Left ventricle myocardium inferior (tissue), 1 donor: ENCODE results near the gene DRAP1. TPM values are rescaled to one million over a fixed set of nuclear protein-coding genes. Genes with fewer than 3 reads are reported as not detected.
"Not testable (repeated sequence)": the region's sequence is repeated elsewhere in the genome, so short reads cannot be mapped to it uniquely, and the experiment has no call there.

Experiments used
- DNase-seq: peaks from one replicate; pipeline ENCODE4 v3.0.0-alpha.2; 2020
- H3K27ac ChIP-seq: fragments of 200-600 bp; replicated peaks from 2 replicates; pipeline ENCODE4 v1.8.0; 2021
- H3K27me3 ChIP-seq: fragments of 200-600 bp; 2 replicates; pipeline ENCODE4 v1.8.0; 2021; ENCODE audit warnings: low read depth
- H3K36me3 ChIP-seq: fragments of 200-600 bp; 2 replicates; pipeline ENCODE4 v1.8.0; 2021
- H3K4me1 ChIP-seq: fragments of 200-600 bp; 2 replicates; pipeline ENCODE4 v1.8.0; 2021
- H3K4me3 ChIP-seq: fragments of 200-600 bp; 2 replicates; pipeline ENCODE4 v1.8.0; 2021; ENCODE audit warnings: mild to moderate bottlenecking, moderate library complexity
- H3K9me3 ChIP-seq: fragments of 200-600 bp; replicated peaks from 2 replicates; pipeline ENCODE4 v1.8.0; 2021
- intact Hi-C: fragments of 100-400 bp; cut with micrococcal nuclease; formaldehyde crosslinking; loops from one replicate; pipeline ENCODE4 v1.11.0; 2022
- total RNA-seq: library from RNA; stranded (reverse); fragmentation: NEBNext Ultra II Directional; extraction: Animal tissue kit (Norgen Biotek cat#: 25700); gene quantifications from one replicate; pipeline ENCODE4 v1.2.1, GENCODE V29; 2021
- TF ChIP-seq, protein P1 (sequence below): fragments of 200-600 bp; IDR thresholded peaks from 2 replicates; pipeline ENCODE4 v1.8.0; 2021; ENCODE audit warnings: antibody characterized with exemption, mild to moderate bottlenecking, borderline replicate concordance
- donor health status: DM: no; HTN: yes; CAD: no; lungs with severe emphysema.

DRAP1 gene
- total RNA-seq, 1 donor from 2014 or later = 94.7 TPM

DNA sequence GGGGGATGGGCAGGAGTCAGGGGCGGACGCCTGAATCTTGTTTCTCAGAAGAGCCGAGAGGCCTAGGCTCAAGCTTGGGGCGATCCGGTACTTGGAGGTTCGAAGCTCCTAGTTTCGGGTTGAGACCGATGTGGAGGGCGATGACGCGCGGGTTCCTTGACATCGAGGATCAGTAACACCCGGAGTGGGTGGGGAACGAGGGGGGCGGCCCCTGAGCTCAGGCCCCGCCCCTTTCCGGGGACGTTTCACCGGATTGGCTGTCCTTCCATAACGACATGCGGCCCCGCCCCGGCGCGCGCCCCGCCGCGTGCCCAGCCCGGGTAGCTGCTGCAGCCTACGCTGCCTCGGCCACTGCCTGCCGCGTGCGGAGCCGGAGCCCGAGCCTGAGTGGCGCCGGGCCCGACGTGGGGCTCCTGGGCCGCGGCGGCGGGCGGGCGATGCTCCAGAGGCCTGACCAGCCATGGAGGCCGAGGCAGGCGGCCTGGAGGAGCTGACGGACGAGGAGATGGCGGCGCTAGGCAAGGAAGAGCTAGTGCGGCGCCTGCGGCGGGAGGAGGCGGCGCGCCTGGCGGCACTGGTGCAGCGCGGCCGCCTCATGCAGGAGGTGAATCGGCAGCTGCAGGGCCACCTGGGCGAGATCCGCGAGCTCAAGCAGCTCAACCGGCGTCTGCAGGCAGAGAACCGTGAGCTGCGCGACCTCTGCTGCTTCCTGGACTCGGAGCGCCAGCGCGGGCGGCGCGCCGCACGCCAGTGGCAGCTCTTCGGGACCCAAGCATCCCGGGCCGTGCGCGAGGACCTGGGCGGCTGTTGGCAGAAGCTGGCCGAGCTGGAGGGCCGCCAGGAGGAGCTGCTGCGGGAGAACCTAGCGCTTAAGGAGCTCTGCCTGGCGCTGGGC, 28.7 kb upstream of the DRAP1 start, which contains the start of gene CCDC85B:
Gene CCDC85B (plus strand): TSS at position 350 of the 895 bp plus-strand sequence. CDS start 111 bp downstream, at position 461.
- Histone ChIP-seq H3K9me3 (no peaks in the 10 kb centered on the region), H3K27me3 (no peaks in the 10 kb centered on the region), H3K36me3 (peaks cover 14% of the 10 kb centered on the region), H3K27ac (peak within 1 kb of the TSS; percentile 99), H3K4me3 (peak within 1 kb of the TSS; percentile 81), H3K4me1 (peaks cover 79% of the 10 kb centered on the region)
- TF ChIP-seq, protein P1, sequence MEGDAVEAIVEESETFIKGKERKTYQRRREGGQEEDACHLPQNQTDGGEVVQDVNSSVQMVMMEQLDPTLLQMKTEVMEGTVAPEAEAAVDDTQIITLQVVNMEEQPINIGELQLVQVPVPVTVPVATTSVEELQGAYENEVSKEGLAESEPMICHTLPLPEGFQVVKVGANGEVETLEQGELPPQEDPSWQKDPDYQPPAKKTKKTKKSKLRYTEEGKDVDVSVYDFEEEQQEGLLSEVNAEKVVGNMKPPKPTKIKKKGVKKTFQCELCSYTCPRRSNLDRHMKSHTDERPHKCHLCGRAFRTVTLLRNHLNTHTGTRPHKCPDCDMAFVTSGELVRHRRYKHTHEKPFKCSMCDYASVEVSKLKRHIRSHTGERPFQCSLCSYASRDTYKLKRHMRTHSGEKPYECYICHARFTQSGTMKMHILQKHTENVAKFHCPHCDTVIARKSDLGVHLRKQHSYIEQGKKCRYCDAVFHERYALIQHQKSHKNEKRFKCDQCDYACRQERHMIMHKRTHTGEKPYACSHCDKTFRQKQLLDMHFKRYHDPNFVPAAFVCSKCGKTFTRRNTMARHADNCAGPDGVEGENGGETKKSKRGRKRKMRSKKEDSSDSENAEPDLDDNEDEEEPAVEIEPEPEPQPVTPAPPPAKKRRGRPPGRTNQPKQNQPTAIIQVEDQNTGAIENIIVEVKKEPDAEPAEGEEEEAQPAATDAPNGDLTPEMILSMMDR = peak; percentile 35
- peak; percentile 99 for DNase-seq
- intact Hi-C loops = no loop called here

DNA sequence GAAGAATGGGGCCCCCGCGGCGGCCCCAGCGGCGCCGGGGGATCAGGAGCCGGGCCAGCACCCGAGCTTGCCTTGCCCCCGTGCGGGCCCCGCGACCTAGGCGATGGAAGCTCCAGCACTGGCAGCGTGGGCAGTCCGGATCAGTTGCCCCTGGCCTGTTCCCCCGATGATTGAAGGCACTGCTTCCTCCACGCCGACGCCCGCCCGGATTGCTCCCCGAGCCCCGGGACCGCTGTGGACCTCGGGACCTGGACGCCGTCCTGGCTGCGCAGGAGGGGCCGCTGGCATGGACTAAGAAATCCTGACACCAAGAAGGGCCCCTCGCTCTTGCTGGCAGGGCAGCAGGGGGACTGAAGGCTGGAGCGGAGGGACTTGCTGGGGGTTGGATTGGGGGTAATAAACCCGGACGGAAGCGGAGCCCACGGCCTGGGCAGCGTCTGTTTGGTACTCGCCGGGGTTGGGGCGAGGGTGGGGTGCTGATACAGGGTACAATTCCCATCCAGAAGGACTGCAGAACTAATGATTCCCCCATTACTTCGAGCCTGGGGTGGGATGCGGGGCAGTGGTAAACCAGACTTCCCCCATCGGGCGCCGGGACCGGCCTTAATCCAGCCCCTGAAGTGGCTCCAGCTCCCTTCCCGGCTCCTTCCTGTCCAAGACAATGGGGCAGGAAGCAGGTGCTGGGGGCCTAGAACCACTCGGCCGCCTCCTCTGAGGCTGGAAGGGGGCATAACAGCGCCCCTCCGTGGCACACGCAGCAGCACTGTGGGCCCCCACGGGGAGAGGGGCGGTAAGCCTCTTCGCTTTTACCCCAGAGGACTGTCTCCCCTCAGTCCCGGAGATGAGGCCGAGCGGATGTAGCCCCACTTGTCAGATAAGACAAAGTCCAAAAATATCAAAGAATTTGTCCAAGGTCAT, 27.7 kb upstream of the DRAP1 start:
- intact Hi-C loops = no loop called here
- peaks cover 77% of the 10 kb centered on the region for H3K4me1 ChIP-seq
- no peaks in the 10 kb centered on the region for H3K27me3 ChIP-seq
- H3K9me3 ChIP-seq = no peaks in the 10 kb centered on the region
- peak overlapping the region; percentile 99 for H3K27ac ChIP-seq
- TF ChIP-seq, protein P1 = peak; percentile 51
- peaks cover 6% of the 10 kb centered on the region for H3K36me3 ChIP-seq
- peak overlapping the region; percentile 81 for H3K4me3 ChIP-seq
- DNase-seq = peak; percentile 64

DNA sequence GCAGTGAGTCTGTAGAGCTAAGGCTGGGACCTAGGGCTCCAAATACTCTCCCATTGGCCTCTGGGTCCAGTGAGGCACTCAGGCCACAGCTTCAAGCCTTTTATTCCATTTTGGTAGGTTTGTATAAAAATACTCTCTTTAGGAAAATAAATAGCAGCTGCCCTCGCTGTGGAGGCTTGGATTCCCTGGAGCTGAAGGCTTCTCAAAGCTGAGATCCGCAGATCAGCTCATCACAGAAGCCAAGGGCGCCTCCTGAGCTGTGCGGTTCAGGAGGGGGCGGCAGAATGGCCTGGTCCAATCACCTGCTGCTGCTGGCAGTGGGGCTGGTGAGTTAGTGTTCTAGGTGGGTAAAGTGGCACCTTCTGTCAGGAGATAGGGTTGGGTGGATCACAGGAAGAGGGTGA, 27.1 kb upstream of the DRAP1 start:
- H3K9me3 ChIP-seq, H3K36me3 ChIP-seq, DNase-seq, H3K27me3 ChIP-seq, intact Hi-C loops: not testable (repeated sequence)
- peak overlapping the region; percentile 99 for H3K27ac ChIP-seq
- peaks cover 70% of the 10 kb centered on the region for H3K4me1 ChIP-seq
- peak overlapping the region; percentile 81 for H3K4me3 ChIP-seq

DNA sequence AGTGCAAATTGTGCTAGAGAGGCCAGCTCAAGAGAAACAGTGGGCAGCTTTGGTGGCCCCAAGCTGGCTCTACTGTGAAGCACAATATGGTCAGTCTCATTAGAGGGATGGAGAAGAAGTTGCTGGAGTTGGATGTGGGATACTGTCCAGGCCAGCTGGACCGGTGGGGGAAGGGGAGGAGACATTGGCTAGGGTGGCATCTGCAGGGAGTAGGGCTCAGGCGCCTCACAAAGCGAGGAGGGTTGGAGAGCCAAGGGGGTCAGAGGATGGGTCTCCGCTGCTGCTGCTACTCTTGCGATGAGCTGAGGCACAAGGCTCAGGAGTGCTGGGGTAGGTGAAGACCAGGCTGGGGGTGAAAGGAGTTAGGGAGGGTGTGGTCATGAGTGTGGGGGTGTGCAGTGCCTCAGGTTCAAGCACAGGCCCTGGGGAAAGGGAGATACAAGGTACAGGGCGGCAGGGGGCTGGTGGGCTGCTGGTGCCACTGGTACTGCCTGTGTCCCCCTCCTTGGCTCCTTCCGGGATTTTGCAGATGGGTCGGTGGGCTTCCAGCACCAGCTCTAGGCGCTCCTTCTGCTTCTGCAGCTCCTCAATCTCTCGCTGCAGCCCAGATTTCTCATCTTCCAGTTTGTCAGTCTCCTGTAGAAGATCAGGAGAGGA, 26.4 kb upstream of the DRAP1 start:
- H3K36me3 ChIP-seq = no peaks in the 10 kb centered on the region
- peak overlapping the region; percentile 99 for H3K27ac ChIP-seq
- intact Hi-C loops = no loop called here
- H3K27me3 ChIP-seq = no peaks in the 10 kb centered on the region
- H3K4me3 ChIP-seq = peak overlapping the region; percentile 81
- no peaks in the 10 kb centered on the region for H3K9me3 ChIP-seq
- TF ChIP-seq, protein P1 = no peak
- H3K4me1 ChIP-seq = peaks cover 64% of the 10 kb centered on the region
- no peak for DNase-seq

DNA sequence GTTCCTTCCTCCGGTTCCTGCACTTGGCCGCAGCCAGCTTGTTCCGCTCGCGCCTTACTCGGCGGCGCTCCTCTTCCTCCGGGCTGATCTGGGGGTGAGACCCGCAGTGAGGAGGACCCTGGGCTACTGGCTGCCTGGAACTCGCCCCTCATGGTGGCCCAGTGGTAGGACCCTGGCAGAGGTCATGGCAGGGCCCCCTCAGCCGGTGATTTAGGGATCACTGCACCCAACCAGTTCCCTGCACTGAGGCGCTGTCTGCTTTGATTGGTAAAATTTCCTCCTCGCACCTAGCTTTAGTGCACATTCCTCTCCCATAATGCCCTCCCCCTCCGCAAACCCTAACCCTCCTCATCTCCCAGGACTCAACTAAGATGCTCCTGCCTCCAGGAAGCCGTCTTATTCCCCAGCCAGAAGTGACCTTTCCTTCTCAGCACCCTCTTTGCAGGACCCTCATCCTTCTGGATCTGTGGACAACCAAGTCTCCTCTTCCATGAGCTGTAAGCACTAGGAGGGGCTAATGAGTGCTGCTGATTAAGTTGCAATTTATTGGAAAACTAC, 25.1 kb upstream of the DRAP1 start:
- Histone ChIP-seq H3K4me1 (peaks cover 59% of the 10 kb centered on the region), H3K36me3 (no peaks in the 10 kb centered on the region), H3K27ac (peak overlapping the region; percentile 99), H3K4me3 (peak overlapping the region; percentile 81), H3K27me3 (peaks cover 3% of the 10 kb centered on the region), H3K9me3 (no peaks in the 10 kb centered on the region)
- TF ChIP-seq, protein P1 = no peak
- DNase-seq = peak; percentile 64
- intact Hi-C loops = no loop called here
